H54 (cell line): ENCODE data around the gene RBM17.
"Not testable (repeated sequence)": the region's sequence is repeated elsewhere in the genome, so short reads cannot be mapped to it uniquely, and the experiment has no call there.

ENCODE experiments used
- DNase-seq: peaks from one replicate; pipeline ENCODE4 v3.0.0; 2011; ENCODE audit warnings: low spot score, mixed read lengths; ENCODE audit not compliant: insufficient read length
- FAIRE-seq: peaks from 3 replicates; lab custom pipeline; 2011; peaks lifted over from hg19 to GRCh38; lab: Jason Lieb, UNC
- POLR2A ChIP-seq: IDR thresholded peaks from 2 replicates; pipeline ENCODE4 v1.6.1; 2011; ENCODE audit warnings: low read depth, mild to moderate bottlenecking, low read length

RBM17 gene

DNA sequence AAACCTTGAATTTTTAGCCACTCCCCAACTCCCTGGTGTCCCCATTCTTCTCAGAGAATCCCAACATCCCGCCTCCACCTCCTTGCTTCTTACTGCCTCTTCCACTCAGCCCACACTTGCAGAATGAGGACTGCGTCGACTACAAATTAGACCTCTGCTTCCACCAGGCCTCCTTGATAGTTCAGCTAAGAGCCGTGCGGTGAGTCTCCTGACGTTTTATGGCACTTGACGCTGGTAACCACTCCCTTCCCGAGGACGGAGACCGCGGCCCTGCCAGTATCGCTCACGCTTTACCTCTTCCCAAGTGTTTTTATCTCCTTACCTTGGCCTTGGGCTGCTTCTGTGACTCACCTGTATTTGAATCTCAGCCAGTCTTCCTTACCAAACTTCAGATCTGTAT lies 31.1 kb downstream of the RBM17 start:
- FAIRE-seq (no peak), DNase-seq (no peak)
- TF ChIP-seq POLR2A, result no peak

DNA sequence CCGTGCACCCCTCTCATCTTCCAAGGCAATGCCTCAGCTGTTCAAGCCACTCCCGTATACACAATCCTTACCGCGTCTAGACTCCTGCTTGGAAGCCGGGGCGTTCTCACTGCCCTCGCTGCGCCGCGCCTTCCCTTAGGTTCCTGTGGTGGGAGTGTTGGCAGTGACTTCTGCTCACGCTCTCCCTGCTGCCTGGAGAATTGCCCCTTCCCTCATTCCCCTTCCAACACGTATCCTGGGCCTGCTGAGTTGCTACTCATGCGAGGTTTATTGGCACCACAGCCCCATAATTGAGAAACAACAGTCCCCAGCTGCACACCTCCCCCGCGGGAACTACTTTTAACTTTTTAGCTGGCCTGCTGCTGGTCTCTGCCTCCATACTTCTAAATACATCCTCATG lies 31.9 kb downstream of the RBM17 start:
- no peak for FAIRE-seq
- no peak for TF ChIP-seq POLR2A
- no peak for DNase-seq

- TF ChIP-seq POLR2A, result no peak
- FAIRE-seq (no peak), DNase-seq (no peak)
Measured at GRCh38 chr10:6121146-6121545, 32.3 kb downstream of the RBM17 start.

DNA sequence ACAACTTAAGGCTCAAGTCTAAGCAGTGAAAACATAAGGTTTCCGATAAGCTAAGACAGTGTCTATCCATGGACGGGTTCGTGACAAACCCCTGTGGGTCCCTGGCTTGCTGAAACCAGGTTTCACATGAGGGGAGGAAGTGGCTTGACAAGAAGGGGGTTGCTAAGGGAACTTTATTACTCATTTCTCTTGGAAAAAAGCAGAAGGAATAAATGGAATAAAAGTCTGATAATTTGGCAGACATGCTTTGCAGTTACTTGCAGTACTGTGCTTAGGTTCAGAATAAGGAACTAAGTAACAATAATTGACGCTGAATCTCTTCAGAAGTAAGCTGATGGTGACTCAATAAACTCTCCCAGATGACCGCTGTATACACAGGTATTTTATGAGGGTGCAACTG lies 34.7 kb downstream of the RBM17 start:
- FAIRE-seq (no peak), DNase-seq (no peak)
- TF ChIP-seq POLR2A, result no peak

GRCh38 chr10:6124666-6125065 lies 35.8 kb downstream of the RBM17 start:
- no peak for DNase-seq
- FAIRE-seq, result no peak
- TF ChIP-seq POLR2A, result no peak

DNA sequence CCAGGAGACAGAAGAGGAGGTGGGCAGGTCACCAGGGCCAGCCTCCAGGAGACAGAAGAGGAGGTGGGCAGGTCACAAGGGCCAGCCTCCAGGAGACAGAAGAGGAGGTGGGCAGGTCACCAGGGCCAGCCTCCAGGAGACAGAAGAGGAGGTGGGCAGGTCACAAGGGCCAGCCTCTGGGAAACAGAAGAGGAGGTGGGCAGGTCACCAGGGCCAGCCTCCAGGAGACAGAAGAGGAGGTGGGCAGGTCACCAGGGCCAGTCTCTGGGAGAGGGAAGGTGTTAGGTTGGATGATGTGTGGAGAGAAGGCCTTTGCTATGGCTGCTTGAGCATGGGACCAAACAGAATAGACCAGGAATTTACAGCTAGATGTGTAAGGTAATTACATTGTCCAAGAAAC lies 38.6 kb downstream of the RBM17 start:
- not testable (repeated sequence) for DNase-seq, FAIRE-seq

- no peak for TF ChIP-seq POLR2A
- FAIRE-seq, result no peak
- DNase-seq, result no peak
Measured at GRCh38 chr10:6128087-6128486, 39.3 kb downstream of the RBM17 start.

GRCh38 chr10:6128591-6129251 lies 39.9 kb downstream of the RBM17 start:
- no peak for DNase-seq
- no peak for FAIRE-seq
- no peak for TF ChIP-seq POLR2A

- DNase-seq, result no peak
- FAIRE-seq, result no peak
- TF ChIP-seq POLR2A, result no peak
Measured at GRCh38 chr10:6130848-6131470, 42.1 kb downstream of the RBM17 start.

DNA sequence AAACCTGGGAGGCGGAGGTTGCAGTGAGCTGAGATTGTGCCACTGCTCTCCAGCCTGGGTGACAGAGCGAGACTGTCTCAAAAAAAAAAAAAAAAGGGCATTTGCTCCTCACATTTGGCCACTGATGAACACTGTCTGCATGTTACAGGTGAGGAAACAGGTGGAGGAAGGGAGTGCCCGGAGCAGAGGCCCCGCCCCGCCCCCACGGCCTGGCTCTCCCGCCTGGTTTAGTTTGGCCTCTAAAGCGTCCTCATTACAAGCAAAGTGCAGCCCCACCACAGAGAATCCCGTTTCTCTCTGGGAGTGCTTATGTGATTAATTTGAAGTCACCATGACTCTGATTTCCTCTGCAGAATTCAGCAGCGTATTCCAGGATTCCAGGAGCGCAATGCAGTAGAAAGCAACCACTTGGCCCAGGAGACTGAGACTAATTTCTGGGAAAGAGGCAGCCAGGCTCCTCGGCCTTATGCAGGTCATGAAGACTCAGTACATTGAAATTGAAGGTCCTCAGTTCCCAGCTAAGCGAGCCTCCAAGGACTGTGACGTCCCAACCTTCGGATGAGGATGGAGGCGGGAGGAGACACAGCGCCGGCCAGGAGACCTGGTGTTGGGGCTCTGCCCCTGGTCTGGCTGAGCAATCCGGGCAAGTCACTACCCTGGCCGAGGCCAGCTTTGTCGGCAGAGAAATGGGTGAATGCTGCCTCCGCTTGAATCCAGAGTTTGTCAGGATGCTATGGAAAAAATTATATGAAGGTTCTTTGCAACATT lies 44.7 kb downstream of the RBM17 start:
- TF ChIP-seq POLR2A, result no peak
- no peak for FAIRE-seq

DNA sequence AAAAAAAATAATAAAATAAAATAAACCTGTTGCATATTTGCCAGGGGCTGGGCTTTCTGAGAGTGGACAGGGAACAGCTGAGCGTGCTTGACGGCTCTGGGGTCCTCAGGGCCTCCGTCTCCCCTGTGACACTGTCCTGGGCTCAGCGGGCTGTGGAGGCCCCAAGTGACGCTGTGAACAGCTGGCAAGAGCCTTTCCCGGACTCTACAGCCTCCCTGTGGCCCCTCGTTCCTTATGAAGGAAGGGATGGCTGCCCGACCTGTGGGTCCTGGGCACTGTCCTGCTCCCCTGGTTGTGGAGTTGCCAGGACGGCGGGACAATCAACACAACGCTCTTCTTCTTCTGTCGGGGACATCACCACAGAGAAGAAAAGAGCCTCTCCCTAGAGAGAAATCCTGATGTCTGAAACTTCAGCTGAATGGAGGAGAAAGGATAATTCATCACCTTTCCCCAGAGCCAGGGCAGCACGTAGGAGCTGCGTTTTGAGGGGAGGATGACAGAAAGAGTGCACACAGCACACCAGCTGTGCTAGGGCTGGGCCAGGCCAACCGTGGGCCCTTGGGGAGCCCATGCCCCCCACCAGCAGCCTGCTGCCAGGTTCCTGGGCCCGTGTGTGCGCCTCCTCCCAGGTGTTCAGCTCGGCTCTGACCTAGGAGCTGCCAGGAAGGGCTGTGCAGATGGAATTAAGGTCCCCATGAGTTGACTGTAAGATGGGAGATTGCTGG lies 45.4 kb downstream of the RBM17 start:
- no peak for TF ChIP-seq POLR2A
- DNase-seq (no peak), FAIRE-seq (no peak)

More for the DNA sequence above, 44.7 kb downstream of the RBM17 start:
- DNase-seq, result no peak

DNA sequence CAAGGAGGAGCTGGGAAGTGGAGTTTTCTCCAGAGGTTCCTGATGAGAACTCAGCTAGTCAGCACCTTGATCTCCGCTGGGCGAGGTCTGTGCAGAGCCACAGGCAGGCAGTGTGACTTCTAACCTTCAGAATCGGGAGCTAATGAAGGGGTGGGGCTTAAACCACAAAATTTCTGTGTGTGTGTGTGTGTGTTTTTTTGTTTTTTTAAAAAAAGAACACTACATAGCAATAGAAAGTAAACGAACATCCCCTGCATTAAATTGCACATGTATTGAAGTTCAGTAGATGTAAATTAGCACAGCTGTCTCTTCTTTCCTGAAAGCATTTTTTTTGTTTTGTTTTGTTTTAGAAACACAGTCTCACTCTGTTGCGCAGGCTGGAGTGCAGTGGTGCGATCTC lies 46.2 kb downstream of the RBM17 start:
- FAIRE-seq (no peak), DNase-seq (no peak)
- no peak for TF ChIP-seq POLR2A

DNA sequence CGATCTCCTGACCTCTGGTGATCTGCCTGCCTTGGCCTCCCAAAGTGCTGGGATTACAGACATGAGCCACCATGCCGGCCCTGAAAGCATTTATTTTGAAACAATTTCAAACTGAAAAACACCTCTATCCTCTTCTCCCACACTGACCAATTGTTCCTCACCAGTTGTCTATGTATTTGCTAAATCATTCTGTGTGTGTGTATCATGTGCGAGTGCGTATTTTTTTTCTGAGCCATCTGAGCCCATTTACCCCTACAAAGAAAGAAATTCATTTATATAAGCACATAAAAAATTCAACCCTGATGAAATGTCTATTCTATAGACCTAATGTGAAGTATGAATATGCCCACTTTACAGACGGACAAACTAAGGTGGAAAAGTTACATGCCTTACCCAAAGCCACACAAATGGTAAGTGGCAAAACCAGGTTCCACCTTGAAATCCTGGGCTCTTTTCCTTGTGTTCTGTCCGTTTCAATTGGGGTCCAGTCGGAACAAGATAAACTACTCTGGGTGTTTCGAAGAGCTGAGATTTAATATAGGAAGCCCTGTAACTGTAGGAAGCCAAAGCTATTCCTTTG lies 46.8 kb downstream of the RBM17 start:
- DNase-seq, result no peak
- no peak for TF ChIP-seq POLR2A
- no peak for FAIRE-seq
